H1 (cell line): ENCODE results near the gene MTARC1. TPM values are rescaled to one million over a fixed set of nuclear protein-coding genes. Genes with fewer than 3 reads are reported as not detected.

Experiments used
- CTCF ChIA-PET: fragments of 300-600 bp; sonication (Branson Sonifier 250); formaldehyde crosslinking; loops from one replicate; lab custom pipeline; 2021; ENCODE audit not compliant: partially characterized antibody; lab: Charles Lee
- POLR2A ChIA-PET: fragments of 300-600 bp; sonication (Branson Sonifier 250); formaldehyde crosslinking; loops from one replicate; lab custom pipeline; 2021; ENCODE audit warnings: inconsistent platforms; ENCODE audit not compliant: partially characterized antibody; lab: Charles Lee
- DNase-seq, 2 experiments: peaks; one replicate each; pipeline versions ENCODE4 v3.0.0 to v3.0.0-alpha.2; 2010 to 2022; ENCODE audit warnings: low spot score in 2 of 2, low read depth in 1 of 2, mixed read lengths in 1 of 2
- FAIRE-seq: peaks from 2 replicates; lab custom pipeline; 2011; peaks lifted over from hg19 to GRCh38; lab: Jason Lieb, UNC
- H2AFZ ChIP-seq: 2 replicates; pipeline ENCODE4 v1.8.1; 2012; ENCODE audit warnings: low read length, inconsistent platforms
- H2AK5ac ChIP-seq: 2 replicates; pipeline ENCODE4 v1.6.1; 2013; ENCODE audit warnings: low read depth, low read length
- H2BK120ac ChIP-seq: replicated peaks from 2 replicates; pipeline ENCODE3; 2013; ENCODE audit warnings: low read depth, low read length, inconsistent platforms
- H2BK12ac ChIP-seq: 2 replicates; pipeline ENCODE4 v1.6.1; 2013; ENCODE audit warnings: low read depth, low read length
- H2BK15ac ChIP-seq: 2 replicates; pipeline ENCODE4 v1.6.1; 2013; ENCODE audit warnings: low read length
- H2BK20ac ChIP-seq: 2 replicates; pipeline ENCODE4 v1.6.1; 2013; ENCODE audit warnings: low read length
- H2BK5ac ChIP-seq: 2 replicates; pipeline ENCODE4 v1.6.1; 2013; ENCODE audit warnings: low read depth, low read length
- H3K14ac ChIP-seq: 2 replicates; pipeline ENCODE4 v1.6.1; 2013; ENCODE audit warnings: inconsistent platforms; ENCODE audit not compliant: insufficient read length
- H3K18ac ChIP-seq: 2 replicates; pipeline ENCODE4 v1.6.1; 2013; ENCODE audit warnings: low read length; ENCODE audit errors: extremely low read depth
- H3K23ac ChIP-seq: 2 replicates; pipeline ENCODE4 v1.6.1; 2013; ENCODE audit warnings: inconsistent platforms; ENCODE audit not compliant: insufficient read length
- H3K23me2 ChIP-seq: 2 replicates; pipeline ENCODE4 v1.6.1; 2013; ENCODE audit warnings: low read depth, low read length
- H3K27ac ChIP-seq: 2 replicates; pipeline ENCODE4 v1.6.1; 2011; ENCODE audit warnings: low read depth, low read length, inconsistent platforms
- H3K27me3 ChIP-seq, 4 experiments: replicated peaks in 1 of 4; 1 replicate in 1 of 4; 2 replicates in 3 of 4; pipeline versions ENCODE4 v1.6.1 to v1.8.1; 2011 to 2013; ENCODE audit warnings: low read length in 3 of 4, mild to moderate bottlenecking in 3 of 4, inconsistent platforms in 2 of 4, mixed read lengths in 2 of 4, moderate library complexity in 1 of 4; ENCODE audit not compliant: control insufficient read depth in 3 of 4, insufficient read depth in 3 of 4; ENCODE audit errors: extremely low read depth in 1 of 4
- H3K36me3 ChIP-seq, 4 experiments: 2 replicates each; pipeline versions ENCODE4 v1.6.1 to v1.8.1; 2011 to 2013; ENCODE audit warnings: mild to moderate bottlenecking in 4 of 4, low read length in 3 of 4, moderate library complexity in 2 of 4, control low read depth in 1 of 4, inconsistent platforms in 1 of 4; ENCODE audit not compliant: insufficient read depth in 4 of 4, control insufficient read depth in 2 of 4
- H3K4ac ChIP-seq: replicated peaks from 2 replicates; pipeline ENCODE3; 2013; ENCODE audit warnings: low read length, low read depth, mixed read lengths, inconsistent platforms; ENCODE audit not compliant: insufficient read length
- H3K4me1 ChIP-seq, 4 experiments: replicated peaks in 1 of 4; 1 replicate in 1 of 4; 2 replicates in 3 of 4; pipeline versions ENCODE4 v1.6.1 to v1.8.1; 2011 to 2013; ENCODE audit warnings: low read length in 3 of 4, inconsistent platforms in 2 of 4, mixed read lengths in 1 of 4; ENCODE audit not compliant: insufficient read depth in 4 of 4, control insufficient read depth in 3 of 4
- H3K4me2 ChIP-seq, 2 experiments: 2 replicates each; pipeline versions ENCODE4 v1.6.1 to v1.8.1; 2011 to 2013; ENCODE audit warnings: low read depth in 2 of 2, low read length in 2 of 2, control low read depth in 1 of 2, inconsistent platforms in 1 of 2, mild to moderate bottlenecking in 1 of 2; ENCODE audit not compliant: insufficient read depth in 1 of 2
- H3K4me3 ChIP-seq, 4 experiments: fragments of 200-600, 300-600 bp in 1 of 4; sonication (generic), shearing (Covaris generic), sonication (Bioruptor Twin) in 1 of 4; 2 replicates each; pipeline versions ENCODE4 v1.5.1 to v1.8.1; 2011 to 2016; ENCODE audit warnings: low read length in 4 of 4, low read depth in 3 of 4, control low read depth in 2 of 4, inconsistent platforms in 2 of 4, mild to moderate bottlenecking in 2 of 4, mixed read lengths in 1 of 4, moderate library complexity in 1 of 4; ENCODE audit not compliant: insufficient read depth in 2 of 4; ENCODE audit errors: extremely low read depth in 1 of 4
- H3K56ac ChIP-seq: replicated peaks from 2 replicates; pipeline ENCODE3; 2013; ENCODE audit warnings: low read depth, mild to moderate bottlenecking, mixed read lengths, low read length, inconsistent platforms; ENCODE audit not compliant: insufficient read length
- H3K79me1 ChIP-seq: 2 replicates; pipeline ENCODE4 v1.6.1; 2013; ENCODE audit warnings: low read depth, low read length, control low read depth
- H3K79me2 ChIP-seq, 2 experiments: 2 replicates each; pipeline versions ENCODE4 v1.6.1 to v1.8.1; 2012 to 2013; ENCODE audit warnings: low read length in 2 of 2, mild to moderate bottlenecking in 2 of 2, inconsistent platforms in 1 of 2; ENCODE audit not compliant: insufficient read depth in 2 of 2, control insufficient read depth in 1 of 2
- H3K9ac ChIP-seq, 4 experiments: replicated peaks in 1 of 4; 1 replicate in 1 of 4; 2 replicates in 3 of 4; pipeline versions ENCODE4 v1.6.1 to v1.8.1; 2011 to 2013; ENCODE audit warnings: low read depth in 3 of 4, low read length in 3 of 4, control low read depth in 2 of 4, mild to moderate bottlenecking in 2 of 4, moderate library complexity in 2 of 4, inconsistent platforms in 1 of 4; ENCODE audit errors: extremely low read depth in 1 of 4
- H3K9me3 ChIP-seq, 2 experiments: 2 replicates each; pipeline versions ENCODE4 v1.6.1 to v1.8.1; 2012 to 2013; ENCODE audit warnings: mild to moderate bottlenecking in 2 of 2, moderate library complexity in 2 of 2, control low read depth in 1 of 2, inconsistent platforms in 1 of 2, low read depth in 1 of 2, low read length in 1 of 2, mixed read lengths in 1 of 2; ENCODE audit not compliant: insufficient read depth in 2 of 2
- H4K20me1 ChIP-seq, 2 experiments: replicated peaks in 1 of 2; 2 replicates each; pipeline versions ENCODE3 to v1.8.1; 2011 to 2013; ENCODE audit warnings: inconsistent platforms in 2 of 2, low read length in 2 of 2, mild to moderate bottlenecking in 1 of 2; ENCODE audit not compliant: insufficient read depth in 2 of 2, control insufficient read depth in 1 of 2
- H4K5ac ChIP-seq: 2 replicates; pipeline ENCODE4 v1.6.1; 2013; ENCODE audit warnings: low read length, low read depth, mixed read lengths, inconsistent platforms; ENCODE audit not compliant: insufficient read length
- H4K8ac ChIP-seq: 2 replicates; pipeline ENCODE4 v1.8.0; 2013; ENCODE audit warnings: mild to moderate bottlenecking, moderate library complexity, low read length, inconsistent platforms; ENCODE audit not compliant: insufficient read depth; ENCODE audit errors: extremely low read depth
- H4K91ac ChIP-seq: replicated peaks from 2 replicates; pipeline ENCODE3; 2013; ENCODE audit warnings: low read length, mixed read lengths, inconsistent platforms; ENCODE audit not compliant: insufficient read length
- FOSL1 ChIP-seq: IDR thresholded peaks from 2 replicates; pipeline ENCODE4 v1.6.1; 2011; ENCODE audit warnings: mild to moderate bottlenecking, low read depth, low read length, moderate library complexity; ENCODE audit not compliant: insufficient read depth
- GABPA ChIP-seq: IDR thresholded peaks from 2 replicates; pipeline ENCODE4 v1.6.1; 2011; ENCODE audit warnings: mild to moderate bottlenecking, low read length, moderate library complexity, borderline replicate concordance; ENCODE audit not compliant: insufficient read depth
- HDAC6 ChIP-seq: IDR thresholded peaks from one replicate; pipeline ENCODE4 v1.7.1; 2012; ENCODE audit warnings: low read depth, mild to moderate bottlenecking, inconsistent platforms, low read length, moderate library complexity
- POU5F1 ChIP-seq: IDR thresholded peaks from 2 replicates; pipeline ENCODE4 v1.6.1; 2011; ENCODE audit warnings: low read depth, mild to moderate bottlenecking, low read length, moderate library complexity
- RFX5 ChIP-seq: IDR thresholded peaks from 2 replicates; pipeline ENCODE4 v1.6.1; 2011; ENCODE audit warnings: low read depth, low read length, improper control_type of control experiment, borderline replicate concordance
- TCF12 ChIP-seq: IDR thresholded peaks from 2 replicates; pipeline ENCODE4 v1.6.1; 2011; ENCODE audit warnings: low read depth, mild to moderate bottlenecking, low read length
- WGBS, 2 experiments: shearing (Covaris generic) in 1 of 2; methylation state at CpG; one replicate each; pipeline versions ENCODE4 v1.1.6 to v1.1.7; 2013 to 2015; ENCODE audit warnings: low lambda C conversion rate in 2 of 2, mixed read lengths in 2 of 2, inconsistent platforms in 1 of 2, low coverage in 1 of 2, missing lambda C conversion rate in 1 of 2; ENCODE audit not compliant: insufficient replicate concordance in 2 of 2, insufficient coverage in 1 of 2, insufficient read length in 1 of 2; ENCODE audit errors: extremely low coverage in 1 of 2, missing lambda C conversion rate in 1 of 2; 5-methylcytosine and 5-hydroxymethylcytosine counted together
- polyA plus RNA-seq, 7 experiments: library from polyadenylated mRNA; depleted of rRNA in 3 of 7; stranded (reverse) in 5 of 7; unstranded in 2 of 7; fragments of >200 nt in 5 of 7; fragments of 200-250 nt in 2 of 7; gene quantifications; 1 replicate in 5 of 7; 2 replicates in 1 of 7; 4 replicates in 1 of 7; pipeline versions ENCODE4 v1.2.1 to v1.2.3, GENCODE V29; 2011 to 2013; ENCODE audit warnings: missing spikeins in 2 of 7, mixed read lengths in 2 of 7
- total RNA-seq: library from RNA; stranded (reverse); fragmentation: NEBNext Ultra II Directional; extraction: Animal tissue kit (Norgen Biotek cat#: 25700); gene quantifications from 2 replicates; pipeline ENCODE4 v1.2.1, GENCODE V29; 2021

Gene MTARC1
- total and polyA plus RNA-seq, 2 of the 8 experiments (the other 6 are each of a cell fraction or from before 2014, with no cell fraction given), result 17.2 to 46.2 TPM

DNA sequence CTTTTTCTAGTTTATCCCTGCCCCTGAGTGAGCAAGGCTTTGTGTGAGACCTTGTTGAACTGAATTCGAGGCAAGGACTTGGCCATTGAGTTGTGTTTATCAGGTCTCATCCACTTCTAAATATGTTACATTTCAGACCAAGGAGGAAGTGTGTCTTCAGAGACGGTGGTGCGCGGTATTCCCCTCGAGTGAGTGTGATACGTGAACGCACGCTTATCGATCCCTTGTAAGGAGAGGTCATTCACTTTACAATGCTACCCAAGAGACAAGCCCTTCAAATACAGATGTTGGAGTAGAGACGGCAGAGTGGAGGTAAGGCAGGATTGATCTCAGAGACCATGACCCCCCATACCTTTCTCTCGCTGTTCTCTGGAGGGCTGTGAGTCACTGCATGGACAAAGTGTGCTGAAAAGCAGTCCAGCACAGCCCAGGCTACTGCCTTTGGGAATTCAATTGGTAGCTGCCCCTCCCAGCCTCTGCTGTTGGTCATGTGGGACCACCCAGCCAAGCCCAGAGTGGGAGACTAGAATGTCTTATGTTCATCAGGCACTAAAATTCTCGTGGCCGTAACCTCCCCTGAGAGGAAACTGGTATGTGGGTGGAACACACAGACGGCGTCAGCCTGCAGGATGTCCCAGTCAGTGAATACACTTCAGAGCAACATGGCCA is 16.3 kb upstream of the MTARC1 start:
- POLR2A ChIA-PET, result no interaction called here
- H3K27me3 ChIP-seq, result no peaks in the 10 kb centered on the region
- H3K18ac ChIP-seq, result no peak overlapping the region
- H3K79me2 ChIP-seq, result no peaks in the 10 kb centered on the region
- no peak for FAIRE-seq
- no peak overlapping the region for H3K4me3 ChIP-seq
- H3K56ac ChIP-seq, result no peak overlapping the region
- H4K91ac ChIP-seq, result no peak overlapping the region
- H3K4me1 ChIP-seq, result no peaks in the 10 kb centered on the region
- CTCF ChIA-PET, result interaction anchor here (1.2 kb wide), 1 partner anchor 663 kb away, joined by 3 read pairs; no protein-coding TSS in a partner anchor
- no peak overlapping the region for H3K14ac ChIP-seq
- DNase-seq, result no peak
- TF ChIP-seq RFX5 (no peak), TCF12 (no peak), HDAC6 (no peak), GABPA (no peak), POU5F1 (no peak), FOSL1 (no peak)
- no peaks in the 10 kb centered on the region for H3K23me2 ChIP-seq
- H3K4me2 ChIP-seq, result no peak overlapping the region
- H2BK20ac ChIP-seq, result no peak overlapping the region
- no peak overlapping the region for H3K4ac ChIP-seq
- no peaks in the 10 kb centered on the region for H4K20me1 ChIP-seq
- no peaks in the 10 kb centered on the region for H3K79me1 ChIP-seq
- H2AFZ ChIP-seq, result no peak overlapping the region
- H3K36me3 ChIP-seq, result no peaks in the 10 kb centered on the region
- no peak overlapping the region for H2BK12ac ChIP-seq
- H4K8ac ChIP-seq, result no peak overlapping the region
- H3K9me3 ChIP-seq, result no peaks in the 10 kb centered on the region
- no peak overlapping the region for H3K27ac ChIP-seq
- H3K23ac ChIP-seq, result no peak overlapping the region
- no peak overlapping the region for H4K5ac ChIP-seq
- H2BK15ac ChIP-seq, result no peak overlapping the region
- H2BK120ac ChIP-seq, result no peak overlapping the region
- no peak overlapping the region for H3K9ac ChIP-seq
- H2AK5ac ChIP-seq, result no peak overlapping the region
- H2BK5ac ChIP-seq, result no peak overlapping the region
- WGBS, 2 experiments, result 93% methylated on average over 14 of the region's 15 CpGs; no CpG with 5 or more reads in 1 of the 2 experiments
